Stimulated activated CD4-positive, alpha-beta T cell treated with anti-CD3 and anti-CD28 coated beads, TNF-alpha, amount 100 ng/mL, for 1 hour (primary cell): ENCODE measurements around the gene CHGA.

ENCODE experiments used
- DNase-seq, 3 donors: peaks; one replicate each; pipeline ENCODE4 v3.0.0-alpha.2; 2020; ENCODE audit warnings: low read depth in 3 of 3, low spot score in 1 of 3

Gene CHGA

DNA sequence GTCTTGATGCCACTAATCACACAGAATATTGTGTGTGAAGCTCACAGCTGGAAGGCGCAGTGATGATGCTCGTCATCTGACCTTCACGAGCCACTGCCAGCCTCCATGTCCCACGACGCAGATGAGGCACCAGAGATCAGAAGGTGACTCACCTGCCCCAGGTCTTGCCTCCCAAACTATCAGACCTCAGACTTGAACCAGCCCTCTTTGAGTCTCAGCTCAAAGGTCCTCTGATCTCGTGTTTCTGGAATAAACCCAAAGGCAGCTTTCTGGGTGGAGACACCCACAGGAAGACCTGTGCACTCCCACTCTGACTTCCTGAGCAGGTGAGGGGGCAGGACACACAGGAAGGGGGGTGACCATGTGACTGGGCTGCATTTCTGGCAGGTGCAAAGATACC is 19.6 kb upstream of the CHGA start:
- no peak for DNase-seq

DNA sequence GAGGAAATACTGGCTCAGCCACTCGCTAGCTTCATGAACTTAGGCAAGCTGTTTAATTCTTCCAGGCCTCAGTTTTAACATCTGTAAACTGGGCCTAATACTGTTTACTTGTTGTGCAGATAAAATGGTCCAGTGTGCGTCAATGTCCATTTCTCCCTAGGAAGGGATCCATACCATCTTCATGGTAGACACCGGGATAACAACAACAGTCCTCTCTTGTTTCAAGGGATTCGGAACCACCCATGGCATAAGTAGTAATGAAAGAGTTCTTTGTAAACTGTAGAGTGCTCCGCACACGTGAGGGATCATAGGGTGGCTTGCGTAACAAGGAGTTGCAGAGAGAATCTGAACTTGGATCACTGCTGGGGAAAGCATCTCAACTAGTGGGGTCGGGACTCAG is 17.3 kb upstream of the CHGA start:
- no peak for DNase-seq

DNA sequence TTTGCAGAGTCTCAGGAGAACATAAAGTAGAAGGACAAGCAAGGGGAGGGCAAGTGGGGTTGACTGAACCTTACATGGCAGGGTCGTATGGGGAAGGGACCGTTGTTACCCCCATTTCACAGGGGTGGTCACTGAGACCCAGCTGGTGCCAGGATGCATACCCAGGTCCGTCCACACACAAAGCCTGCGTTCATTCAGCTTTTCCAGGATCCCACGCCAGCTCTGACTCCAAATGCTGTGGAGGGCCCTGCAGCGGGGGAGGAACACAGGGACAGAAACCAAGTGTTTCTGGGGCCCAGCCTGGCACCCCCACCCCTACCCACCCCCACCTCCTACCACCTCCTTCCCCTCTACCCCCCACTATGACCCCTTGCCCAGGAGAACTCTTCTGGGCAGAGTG is 16.5 kb upstream of the CHGA start:
- DNase-seq = no peak

DNA sequence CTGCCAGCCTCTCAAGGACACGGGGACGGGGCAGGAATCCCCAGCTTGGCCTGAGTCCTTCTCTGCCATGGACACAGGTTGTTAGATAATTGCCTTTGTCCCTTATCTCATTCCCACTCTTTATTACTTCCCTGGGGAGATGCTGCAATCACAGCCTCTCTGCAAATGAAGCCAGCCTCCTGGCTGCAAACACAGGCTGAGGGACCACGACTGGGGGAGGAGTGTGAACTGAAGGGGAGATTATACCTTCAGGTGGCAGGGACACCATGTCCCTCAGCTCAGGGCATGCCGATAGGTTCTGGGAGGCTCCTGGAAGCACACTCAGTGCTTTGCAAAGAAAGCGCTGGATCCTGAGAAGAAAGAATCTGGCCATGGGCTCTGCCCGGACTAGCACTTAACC is 16.1 kb upstream of the CHGA start:
- no peak for DNase-seq

DNA sequence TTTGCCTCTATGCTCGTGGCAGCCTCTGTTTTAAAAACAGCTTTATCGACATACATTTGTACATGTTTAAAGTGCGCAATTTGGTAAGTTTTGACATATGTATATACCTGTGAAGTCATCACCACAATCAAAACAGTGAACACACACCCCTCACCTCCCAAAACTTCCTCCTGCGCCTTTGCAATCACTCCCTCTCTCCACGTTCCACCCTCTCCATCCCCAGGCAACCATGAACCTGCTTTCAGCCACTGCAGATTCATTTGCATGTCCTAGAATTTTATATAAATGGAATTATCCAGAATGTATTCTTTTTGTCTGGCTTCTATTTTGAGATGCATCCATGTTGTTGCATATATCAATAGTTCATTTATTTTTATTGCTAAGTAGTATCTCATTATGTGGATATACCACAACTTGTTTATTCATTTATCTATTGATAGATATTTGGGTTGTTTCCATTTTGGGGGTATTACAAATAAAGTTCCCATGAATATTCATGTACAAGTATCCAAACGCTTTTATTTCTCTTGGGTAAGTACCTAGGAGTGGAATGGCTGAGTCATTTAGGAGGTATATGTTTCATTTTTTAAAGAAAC is 15.5 kb upstream of the CHGA start:
- DNase-seq = no peak

DNA sequence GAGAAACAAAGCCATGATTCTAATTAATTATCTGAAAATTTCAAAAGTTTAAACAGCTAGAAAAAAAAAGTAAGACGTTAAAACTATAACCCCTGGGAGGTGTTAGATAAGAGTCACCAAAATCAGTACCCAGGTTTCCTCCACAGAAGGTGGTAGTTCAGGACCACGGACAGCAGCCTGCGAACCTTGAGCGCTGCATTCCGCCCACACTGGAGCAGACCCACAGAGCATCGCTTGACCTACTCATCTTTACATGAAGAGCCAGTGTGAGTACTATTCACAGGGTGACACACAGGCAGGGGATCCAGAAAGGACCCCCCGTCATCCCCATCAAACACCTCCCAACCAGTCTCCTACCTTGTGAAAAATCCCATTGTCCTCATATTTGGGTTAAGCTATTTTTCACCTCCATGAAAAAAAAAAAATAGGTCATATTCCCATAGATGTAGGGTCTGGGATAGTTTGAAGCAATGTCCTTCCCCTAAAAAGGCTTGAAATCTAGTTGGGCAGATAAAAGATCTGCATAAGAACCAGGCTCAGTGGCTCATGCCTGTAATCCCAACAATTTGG is 8.8 kb upstream of the CHGA start:
- DNase-seq = peak in 1 of 3 donors; percentile 12

DNA sequence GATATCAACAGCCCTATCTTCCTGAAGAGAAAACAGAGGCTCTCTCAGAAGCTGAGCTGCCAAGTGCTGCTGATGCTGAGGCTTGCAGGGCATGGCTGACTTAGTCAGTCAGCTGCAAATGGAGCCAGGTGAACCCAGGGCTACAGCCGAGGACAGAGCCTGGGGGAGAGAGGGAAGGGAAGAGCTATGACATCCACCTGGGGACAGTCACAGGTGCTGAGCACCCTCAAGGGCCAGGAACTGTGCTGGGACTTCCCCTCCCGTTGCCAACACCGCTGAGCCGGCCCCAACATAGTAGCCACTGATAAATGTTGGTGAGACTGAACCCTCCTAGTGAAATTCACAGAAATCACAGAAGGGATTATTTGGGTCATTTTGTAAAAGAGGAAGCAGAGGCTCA is 6.7 kb upstream of the CHGA start:
- no peak for DNase-seq

DNA sequence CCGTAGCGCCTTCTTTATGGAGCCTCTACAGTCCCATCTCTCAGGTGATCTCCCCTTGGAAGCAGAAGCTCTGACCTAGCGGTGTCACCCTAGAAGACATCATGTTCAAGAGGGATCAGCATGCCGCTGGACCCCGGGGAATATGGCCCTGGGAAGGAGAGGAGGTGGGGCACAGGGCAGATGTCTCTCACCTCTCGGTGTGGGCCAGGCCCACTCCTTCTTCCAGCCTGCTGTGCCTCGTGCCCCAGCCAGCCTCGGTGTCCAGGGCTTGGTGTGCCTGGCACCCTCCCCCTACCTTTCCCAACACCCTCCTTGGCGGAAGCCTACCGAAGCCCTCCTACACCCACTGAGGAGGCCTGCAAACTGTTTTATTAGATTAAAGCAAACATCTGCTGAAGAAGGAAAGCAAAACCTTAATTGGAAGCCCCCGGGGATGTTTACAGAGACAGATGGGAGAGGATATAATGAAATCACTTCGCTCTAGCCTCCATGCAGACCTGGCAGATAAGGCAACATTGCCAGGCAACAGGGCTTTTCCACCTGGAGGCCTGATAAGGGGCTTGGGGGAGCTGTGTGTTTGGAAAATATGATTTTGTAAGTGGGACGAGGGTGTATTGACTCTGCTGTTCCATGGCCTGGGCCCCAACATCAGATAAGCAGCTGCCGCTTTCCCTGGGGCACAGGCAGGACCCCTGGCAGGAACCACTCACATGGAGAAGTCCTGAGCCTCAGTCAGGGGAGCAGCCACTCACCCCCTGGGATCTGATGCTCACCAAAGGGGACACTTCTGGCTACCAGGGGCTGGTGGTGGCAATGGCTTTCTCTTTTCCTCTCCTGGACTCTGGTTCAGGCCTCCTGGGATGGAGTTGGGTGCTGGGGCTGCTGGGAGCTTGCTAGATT is 5.7 kb upstream of the CHGA start:
- DNase-seq = no peak

DNA sequence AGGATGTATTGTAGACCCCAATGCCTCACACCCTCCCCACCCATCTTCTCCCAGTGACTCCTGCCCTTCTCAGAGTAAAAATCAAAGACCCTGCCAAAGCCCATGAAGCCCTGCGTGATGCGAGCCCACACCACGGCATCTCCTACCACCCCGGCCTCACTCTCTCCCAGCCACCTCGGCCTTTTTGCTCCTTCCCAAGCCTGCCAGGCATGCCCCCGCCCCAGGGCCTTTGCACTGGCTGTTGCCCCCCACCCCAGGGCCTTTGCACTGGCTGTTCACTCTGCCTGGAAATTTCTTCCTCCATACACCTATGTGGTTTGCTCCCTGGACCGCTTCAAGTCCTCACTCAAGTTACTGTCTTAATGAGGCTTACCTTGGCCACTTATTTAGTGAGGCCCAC is 5.0 kb upstream of the CHGA start:
- no peak for DNase-seq

DNA sequence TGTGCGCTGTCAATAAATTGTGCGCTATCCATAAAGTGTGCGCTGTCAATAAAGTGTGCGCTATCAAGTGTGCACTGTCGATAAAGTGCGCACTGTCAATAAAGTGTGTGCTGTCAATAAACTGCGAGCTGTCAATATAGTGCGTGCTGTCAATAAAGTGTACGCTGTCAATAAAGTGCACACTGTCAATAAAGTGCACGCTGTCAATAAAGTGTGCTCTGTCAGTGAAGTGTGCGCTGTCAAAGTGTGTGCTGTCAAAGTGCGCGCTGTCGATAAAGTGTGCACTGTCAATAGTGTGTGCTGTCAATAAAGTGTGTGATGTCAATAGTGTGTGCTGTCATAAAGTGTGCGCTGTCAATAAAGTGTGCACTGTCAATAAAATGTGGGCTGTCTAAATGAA is 2.9 kb upstream of the CHGA start:
- no peak for DNase-seq

DNA sequence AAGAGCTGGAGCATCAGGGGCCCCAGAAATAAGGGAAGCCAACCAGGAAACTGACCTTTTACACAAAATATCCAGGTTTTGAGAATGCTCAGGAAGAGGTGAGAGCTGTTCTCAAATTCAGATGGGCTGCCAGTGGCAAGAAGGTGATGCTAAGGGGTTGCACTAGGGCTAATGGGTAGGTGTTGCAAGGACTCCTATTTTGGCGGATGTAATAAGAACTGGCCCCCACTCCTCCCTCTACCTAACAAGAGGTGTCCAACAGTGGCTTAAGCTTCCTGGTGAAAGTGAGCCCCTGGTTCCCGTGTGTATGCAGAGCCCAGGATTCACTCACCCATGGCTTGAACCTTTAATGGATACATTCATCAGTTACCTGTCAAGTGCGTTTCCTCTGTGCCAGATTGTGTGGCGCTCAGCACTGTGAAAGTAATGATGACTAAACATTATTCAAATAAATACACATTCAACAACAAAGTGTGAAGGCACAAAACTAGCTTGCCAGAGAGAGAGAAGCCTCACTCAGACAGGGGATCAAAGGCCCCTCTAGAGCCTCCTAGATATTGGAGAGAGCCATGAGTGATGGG is 705 bp upstream of the CHGA start:
- DNase-seq = no peak

DNA sequence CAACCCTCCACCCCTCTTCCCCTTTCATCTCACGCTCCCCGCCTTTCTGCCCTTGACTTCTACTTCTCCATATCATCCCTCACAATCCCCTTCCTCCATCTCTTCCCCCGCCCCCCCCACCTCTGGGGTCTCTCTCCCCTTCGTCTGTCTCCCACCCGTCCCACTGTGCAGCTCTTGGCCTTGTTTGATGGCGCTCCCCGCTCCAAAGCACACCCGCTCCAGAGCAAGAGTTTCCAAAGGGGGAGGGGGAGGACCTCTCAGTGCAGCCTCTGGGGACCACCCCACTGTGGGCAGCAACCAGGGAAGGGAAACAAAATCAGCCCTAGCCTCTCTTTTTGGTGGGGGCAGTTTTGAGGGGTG is 774 bp downstream of the CHGA start:
- DNase-seq = no peak

DNA sequence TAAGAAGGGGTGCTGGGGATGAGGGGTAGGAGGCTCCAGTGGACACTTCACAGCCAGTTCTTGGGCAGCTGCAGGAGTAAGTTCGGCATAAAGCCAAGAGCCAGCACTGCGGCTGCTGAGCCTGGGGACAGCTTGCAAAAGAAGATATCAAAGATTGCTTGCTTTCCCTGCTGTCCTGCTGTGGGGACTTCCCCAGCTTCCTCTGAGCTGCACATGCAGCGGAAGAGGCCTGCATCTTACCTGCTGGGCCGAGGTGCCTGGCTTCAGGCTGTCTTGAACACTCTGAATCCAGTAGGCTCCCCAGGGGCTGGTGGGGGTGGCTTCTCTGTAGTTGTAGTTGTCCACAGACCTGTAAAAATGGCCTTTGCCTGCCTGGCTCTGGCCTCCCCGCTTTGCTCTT is 1.3 kb downstream of the CHGA start:
- no peak for DNase-seq

DNA sequence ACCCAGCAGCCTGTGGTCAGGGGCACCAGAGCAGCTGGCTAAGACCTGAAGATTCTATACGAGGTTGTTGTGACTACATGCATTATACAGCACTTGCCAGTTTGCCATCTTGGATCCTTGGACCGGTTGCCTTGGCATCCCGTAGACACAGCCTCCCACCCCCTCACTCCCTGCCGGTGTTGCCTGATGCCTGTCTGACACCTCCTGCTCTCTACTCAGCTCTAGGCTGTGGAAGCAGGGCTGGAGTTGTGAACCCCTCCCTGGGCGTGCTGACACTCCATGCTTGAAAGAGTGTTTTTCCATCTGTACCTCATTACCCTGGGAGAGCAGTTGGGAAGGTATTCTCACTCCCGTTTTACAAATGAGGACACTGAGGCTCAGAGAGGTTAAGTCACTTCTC is 2.5 kb downstream of the CHGA start:
- DNase-seq = no peak

DNA sequence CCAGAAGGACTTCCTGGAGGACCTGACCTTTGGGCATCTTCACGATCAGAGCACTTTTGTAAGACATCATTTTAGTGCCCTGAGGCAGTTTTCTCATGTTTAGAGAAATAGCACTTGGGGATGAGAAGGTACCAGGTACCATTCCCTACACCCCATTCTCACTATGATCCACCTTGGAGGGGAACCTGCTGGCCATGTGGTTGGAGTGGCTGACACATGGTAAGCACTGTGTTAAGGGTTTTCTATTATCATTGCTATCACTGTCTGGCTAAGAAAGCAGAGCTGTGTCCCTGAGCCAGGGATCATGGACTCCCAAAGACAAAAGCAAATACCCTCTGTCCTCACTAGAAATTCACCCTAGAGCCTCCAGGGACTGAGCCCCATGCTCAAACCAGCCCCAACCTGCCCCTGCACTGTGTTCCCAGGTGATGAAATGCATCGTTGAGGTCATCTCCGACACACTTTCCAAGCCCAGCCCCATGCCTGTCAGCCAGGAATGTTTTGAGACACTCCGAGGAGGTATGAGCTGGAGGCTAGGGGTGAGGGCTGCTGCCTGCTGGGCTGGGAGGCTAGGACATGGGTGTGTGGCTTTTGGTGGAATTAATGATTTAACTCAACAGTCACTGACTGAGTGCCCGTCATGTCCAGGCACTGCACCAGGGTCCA is 3.4 kb downstream of the CHGA start:
- no peak for DNase-seq

DNA sequence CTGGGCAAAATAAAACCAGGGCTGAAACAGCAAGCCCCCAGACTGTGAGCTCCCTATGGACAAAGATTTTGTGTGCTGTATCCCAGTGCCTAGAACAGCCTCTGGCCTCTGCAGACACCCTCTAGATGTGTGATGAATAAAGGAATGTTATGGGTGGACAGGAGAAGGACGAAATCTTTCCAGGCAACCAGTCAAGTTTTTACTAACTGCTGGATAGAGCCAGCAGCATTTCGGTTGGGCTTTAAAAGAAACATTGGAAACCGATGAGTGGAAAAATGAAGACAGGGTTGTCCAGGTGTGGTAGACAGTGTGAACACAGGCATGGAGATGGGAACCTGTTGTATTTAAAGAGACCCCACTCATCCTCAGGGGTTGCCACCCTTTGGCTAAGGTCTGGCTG is 4.0 kb downstream of the CHGA start:
- no peak for DNase-seq

DNA sequence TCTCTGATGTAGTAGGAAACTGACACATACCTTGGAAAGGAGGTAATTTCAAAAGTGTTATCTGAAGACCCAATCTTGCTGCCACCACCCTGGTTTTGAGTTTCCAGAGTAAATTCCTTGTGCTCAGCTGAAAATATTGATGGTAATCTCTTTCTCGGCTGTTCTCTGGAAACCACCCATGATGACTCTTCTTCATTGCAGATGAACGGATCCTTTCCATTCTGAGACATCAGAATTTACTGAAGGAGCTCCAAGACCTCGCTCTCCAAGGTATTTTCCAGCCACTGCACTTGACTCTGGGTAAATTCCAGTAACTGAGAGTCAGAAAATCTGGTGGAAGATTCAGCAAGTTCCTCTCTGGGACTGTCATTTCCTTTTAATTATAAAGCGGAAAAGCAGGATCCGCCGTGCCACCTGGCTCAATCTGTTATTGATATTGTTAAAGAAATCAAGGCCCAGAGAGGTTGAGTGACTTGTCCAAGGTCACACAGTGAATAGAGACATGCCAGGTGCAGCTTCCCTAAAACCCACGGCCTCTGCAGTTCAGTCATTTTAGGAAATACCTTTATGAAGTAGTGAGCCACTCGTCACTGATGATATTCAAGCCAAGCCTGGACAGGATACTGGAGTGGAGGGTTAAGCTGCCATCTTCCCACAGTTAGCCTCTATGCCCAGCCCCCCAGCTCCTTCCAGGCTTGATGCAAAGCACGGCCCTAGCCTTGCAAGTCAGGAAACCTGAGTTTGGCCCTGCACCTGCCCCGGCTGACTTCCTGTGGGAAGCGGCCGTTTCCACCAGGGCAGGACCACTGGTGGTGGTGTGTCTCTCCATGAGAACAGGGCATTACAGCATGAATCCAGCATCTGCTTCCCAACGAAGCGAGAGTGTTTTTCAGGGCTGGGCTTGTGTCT is 4.7 kb downstream of the CHGA start:
- DNase-seq = no peak

DNA sequence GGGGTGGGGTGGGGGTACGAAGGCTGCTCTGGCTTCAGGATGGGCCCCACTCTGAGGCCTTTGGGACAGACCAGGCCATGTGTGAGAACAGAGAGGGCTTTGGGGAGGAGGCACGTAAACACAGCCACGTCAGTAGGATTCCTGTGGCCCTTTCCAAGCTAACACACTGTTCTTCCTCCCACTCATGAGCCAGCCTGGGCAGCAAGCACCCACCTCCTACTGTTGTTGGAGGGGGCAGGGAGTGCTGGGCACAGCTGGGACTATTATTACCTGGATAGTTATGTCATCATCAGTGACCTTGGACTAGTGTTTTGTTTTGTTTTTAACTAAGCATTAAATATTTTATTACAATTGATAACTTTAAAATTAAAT is 5.3 kb downstream of the CHGA start:
- DNase-seq = no peak

DNA sequence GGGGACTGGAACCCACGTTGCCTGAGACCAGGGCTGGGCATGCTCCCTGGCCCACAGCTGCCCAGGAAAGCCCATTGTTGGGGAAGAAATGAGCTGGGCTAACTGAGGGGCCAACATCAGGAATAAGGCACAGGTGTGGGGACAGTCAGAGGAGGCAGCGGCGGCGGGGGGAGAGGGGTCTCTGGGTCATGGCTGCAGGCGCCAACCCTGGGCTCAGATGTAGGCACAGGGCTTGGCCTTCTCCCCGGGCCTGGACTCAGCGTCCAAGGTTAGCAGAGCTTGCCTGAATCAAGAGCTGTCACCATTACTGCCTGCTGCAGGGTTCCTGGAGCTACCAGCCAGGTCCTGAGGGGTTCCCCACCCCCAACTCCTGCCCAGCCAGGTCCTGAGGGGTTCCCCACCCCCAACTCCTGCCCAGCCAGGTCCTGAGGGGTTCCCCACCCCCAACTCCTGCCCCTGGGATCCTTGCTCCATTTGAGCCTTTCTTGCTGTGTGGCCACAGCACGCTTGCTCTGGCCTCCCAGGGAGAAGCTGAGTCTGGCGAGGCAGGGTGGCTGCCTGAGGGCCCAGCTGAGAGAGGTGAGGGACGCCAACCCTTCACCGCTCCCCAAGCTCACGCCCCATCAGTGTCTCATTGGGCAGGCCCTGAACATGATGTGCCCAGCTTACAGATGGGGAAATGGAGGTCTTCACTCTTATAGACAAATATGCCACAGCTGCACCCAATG is 6.2 kb downstream of the CHGA start:
- no peak for DNase-seq
